Measurements from ENCODE around the gene TRPM2. TPM values are rescaled to one million over a fixed set of nuclear protein-coding genes. Genes with fewer than 3 reads are reported as not detected.

The TRPM2 gene
- total and polyA plus RNA-seq, 2 of the 13 experiments (the other 11 are each of a cell fraction or from before 2014, with no cell fraction given): 0.07 to 0.20 TPM

GRCh38 chr21:44306936-44307704 lies 46.3 kb upstream of the TRPM2 start:
- TF ChIP-seq ZMAT5 (CRISPR knock-in tag; IDR thresholded peaks at IDR 0.05; ENCODE audit: borderline replicate concordance, low read depth): no peak
- peak; percentile 36; the same call in 1 of the 2 replicates for TF ChIP-seq RBFOX2 (IDR thresholded peaks at IDR 0.05; ENCODE audit: low read depth, low read length)
- TF ChIP-seq NFATC3 (CRISPR knock-in tag; IDR thresholded peaks at IDR 0.05): no peak
- H2AFZ ChIP-seq (ENCODE audit: low read length): no peak overlapping the region
- no peak overlapping the region for H3K9ac ChIP-seq (ENCODE audit: insufficient read depth, low read depth, low read length)
- ChIA-PET POLR2A (no interaction called here), CTCF (ENCODE audit: low intra/inter-chr PET ratio, low total read pairs) (no interaction called here)
- FAIRE-seq (no peak), DNase-seq (ENCODE audit: low spot score) (no peak), ATAC-seq (no peak)
- no peak overlapping the region for H3K27ac ChIP-seq (ENCODE audit: extremely low read length, insufficient read depth, low read length)
- H4K20me1 ChIP-seq (ENCODE audit: insufficient read depth, low read length): peaks cover 13% of the 10 kb centered on the region; the same call in 1 of the 2 replicates
- no peak overlapping the region for H3K4me3 ChIP-seq (replicated peaks in 1 of 3; ENCODE audit: insufficient read depth in 1 of 3, low read depth in 2 of 3, low read length in 3 of 3)
- H3K9me3 ChIP-seq (ENCODE audit: low read length): no peaks in the 10 kb centered on the region
- in situ Hi-C loops (cut with HindIII; ENCODE audit: extremely low pct_ligation_motif_present, low pct_unique_long_range_greater_than_20kb) (no loop called here), intact Hi-C loops (cut with micrococcal nuclease; ENCODE audit: unreplicated experiment) (loop anchor here (10.0 kb wide), 1 partner anchor 178 kb away; no protein-coding TSS in a partner anchor)
- WGBS (ENCODE audit: low lambda C conversion rate): 94% methylated on average over 11 of the region's 21 CpGs
- peaks cover 18 to 46% of the 10 kb centered on the region in 2 experiments; a peak in 4 of 5 replicates for H3K36me3 ChIP-seq (replicated peaks in 1 of 2; ENCODE audit: control insufficient read depth in 1 of 2, insufficient read depth in 2 of 2, low read length in 2 of 2)
- H3K27me3 ChIP-seq (ENCODE audit: control insufficient read depth in 1 of 2, insufficient read depth in 2 of 2, low read length in 2 of 2): no peaks in the 10 kb centered on the region
- peaks cover 36% of the 10 kb centered on the region for H3K4me1 ChIP-seq (ENCODE audit: insufficient read depth, low read length)
- H3K4me2 ChIP-seq (ENCODE audit: low read depth, low read length): no peak overlapping the region
- no TSS peak for BruUV-seq (replicated peaks)
- H3K79me2 ChIP-seq (ENCODE audit: insufficient read depth, low read length): peaks cover 16% of the 10 kb centered on the region

- CTCF ChIA-PET (ENCODE audit: low intra/inter-chr PET ratio, low total read pairs): no interaction called here
- WGBS (ENCODE audit: low lambda C conversion rate): 97% methylated on average over 18 of the region's 28 CpGs
- peak; percentile 22; the same call in 2 of the 3 replicates for ATAC-seq
- Histone ChIP-seq H3K4me2 (ENCODE audit: low read depth, low read length) (no peak overlapping the region), H3K4me1 (ENCODE audit: insufficient read depth, low read length) (no peaks in the 10 kb centered on the region), H2AFZ (ENCODE audit: low read length) (no peak overlapping the region), H4K20me1 (ENCODE audit: insufficient read depth, low read length) (0 out of 2 replicates have a peak, but pooled peaks cover 5% of the 10 kb centered on the region), H3K79me2 (ENCODE audit: insufficient read depth, low read length) (no peaks in the 10 kb centered on the region), H3K9me3 (ENCODE audit: low read length) (no peaks in the 10 kb centered on the region), H3K4me3 (replicated peaks in 1 of 3; ENCODE audit: insufficient read depth in 1 of 3, low read depth in 2 of 3, low read length in 3 of 3) (no peak overlapping the region), H3K27ac (ENCODE audit: extremely low read length, insufficient read depth, low read length) (no peak overlapping the region), H3K27me3 (ENCODE audit: control insufficient read depth in 1 of 2, insufficient read depth in 2 of 2, low read length in 2 of 2) (no peaks in the 10 kb centered on the region), H3K36me3 (replicated peaks in 1 of 2; ENCODE audit: control insufficient read depth in 1 of 2, insufficient read depth in 2 of 2, low read length in 2 of 2) (peaks cover 35 to 66% of the 10 kb centered on the region in 2 experiments; a peak in 4 of 5 replicates), H3K9ac (ENCODE audit: insufficient read depth, low read depth, low read length) (no peak overlapping the region)
- POLR2A ChIA-PET: no interaction called here
- FAIRE-seq: no peak
- in situ Hi-C loops (cut with HindIII; ENCODE audit: extremely low pct_ligation_motif_present, low pct_unique_long_range_greater_than_20kb): no loop called here
- intact Hi-C loops (cut with micrococcal nuclease; ENCODE audit: unreplicated experiment): no loop called here
- DNase-seq (ENCODE audit: low spot score): no peak
- no TSS peak for BruUV-seq (replicated peaks)
- TF ChIP-seq TERF1 (CRISPR knock-in tag; IDR thresholded peaks at IDR 0.05) (0 out of 2 replicates have a peak, but pooled peaks have one; percentile 51), CERS6 (CRISPR knock-in tag; IDR thresholded peaks at IDR 0.05) (no peak), ZNF550 (CRISPR knock-in tag; IDR thresholded peaks at IDR 0.05; ENCODE audit: borderline replicate concordance) (no peak), MNT (IDR thresholded peaks at IDR 0.05) (peak; percentile 25), CTCF (CRISPR knock-in tag; IDR thresholded peaks at IDR 0.05) (0 out of 2 replicates have a peak, but pooled peaks have one; percentile 18)
Observed at GRCh38 chr21:44310628-44311507, 42.6 kb upstream of the TRPM2 start.

Measured in HepG2 (cell line).